Adipose tissue (tissue), 3 donors: ENCODE results near the gene KRT12. TPM values are rescaled to one million over a fixed set of nuclear protein-coding genes. Genes with fewer than 3 reads are reported as not detected.
"Not testable (repeated sequence)": the region's sequence is repeated elsewhere in the genome, so short reads cannot be mapped to it uniquely, and the experiment has no call there.

Source experiments
- H3K27ac ChIP-seq: one replicate; pipeline ENCODE4 v1.5.1; 2013; ENCODE audit warnings: low read depth, low read length
- WGBS, 3 donors: extraction: QIAGEN DNeasy Blood & Tissue Kit; methylation state at CpG; one replicate each; pipeline ENCODE4 v1.1.7; 2013; 5-methylcytosine and 5-hydroxymethylcytosine counted together
- polyA plus RNA-seq, 3 donors: library from polyadenylated mRNA; stranded (reverse); fragments of 200-250 nt; gene quantifications; one replicate each; pipeline ENCODE4 v1.2.3, GENCODE V29; 2013
- donor health status: healthy with polysubstance abuse.
- donor health status: Bipolar disorder and iron deficiency.
- donor health status: healthy.

Gene KRT12
- polyA plus RNA-seq, 3 donors: not detected

DNA sequence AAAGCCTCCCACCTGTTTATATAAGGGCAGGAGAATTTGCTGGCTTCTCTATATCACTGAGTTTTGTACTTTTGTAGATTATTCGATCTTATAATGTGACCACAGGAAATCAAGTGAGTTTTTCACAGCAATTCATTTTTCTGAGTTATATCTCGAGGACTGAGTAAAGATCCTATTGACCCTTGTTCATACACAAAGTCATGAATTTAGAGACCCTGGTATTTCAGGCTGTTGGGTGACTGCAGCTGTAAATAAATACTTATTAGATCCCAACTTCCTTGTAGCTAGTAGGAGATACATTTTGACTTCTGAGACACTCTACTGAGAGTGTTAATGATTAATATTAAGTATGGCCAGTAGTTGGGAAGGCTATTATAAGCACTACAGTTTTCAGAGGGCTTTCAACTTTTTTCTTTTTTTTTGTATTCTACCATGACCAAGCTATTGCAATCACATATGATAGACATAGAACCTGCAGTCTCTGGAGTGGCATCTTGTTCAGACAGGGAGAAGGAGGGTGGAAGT is 21.2 kb upstream of the KRT12 start:
- no peak overlapping the region for H3K27ac ChIP-seq
- WGBS, 3 donors: 54 to 85% (median 81%) methylated on average over 2 of the region's 2 CpGs

DNA sequence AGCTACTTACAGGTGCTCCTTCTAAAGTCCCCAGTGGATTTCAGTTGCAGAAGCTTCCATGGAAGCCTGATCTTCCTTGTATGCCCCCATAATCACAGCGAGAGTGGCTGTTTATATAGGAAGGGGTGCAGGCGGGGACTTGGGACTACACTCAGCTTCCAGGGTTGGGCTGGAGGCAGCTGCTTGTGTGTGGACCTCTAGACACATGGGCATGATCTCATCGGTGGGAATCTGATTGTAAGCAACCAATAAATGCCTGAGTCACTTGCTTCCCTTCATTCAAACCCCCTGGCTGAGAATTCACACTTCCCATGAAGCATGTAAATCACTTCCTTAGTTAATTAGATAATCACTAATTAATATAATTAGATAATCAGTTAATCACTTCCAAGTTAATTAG is 19.1 kb upstream of the KRT12 start:
- no peak overlapping the region for H3K27ac ChIP-seq
- 52 to 75% (median 59%) methylated on average over 3 of the region's 3 CpGs for WGBS, 3 donors

DNA sequence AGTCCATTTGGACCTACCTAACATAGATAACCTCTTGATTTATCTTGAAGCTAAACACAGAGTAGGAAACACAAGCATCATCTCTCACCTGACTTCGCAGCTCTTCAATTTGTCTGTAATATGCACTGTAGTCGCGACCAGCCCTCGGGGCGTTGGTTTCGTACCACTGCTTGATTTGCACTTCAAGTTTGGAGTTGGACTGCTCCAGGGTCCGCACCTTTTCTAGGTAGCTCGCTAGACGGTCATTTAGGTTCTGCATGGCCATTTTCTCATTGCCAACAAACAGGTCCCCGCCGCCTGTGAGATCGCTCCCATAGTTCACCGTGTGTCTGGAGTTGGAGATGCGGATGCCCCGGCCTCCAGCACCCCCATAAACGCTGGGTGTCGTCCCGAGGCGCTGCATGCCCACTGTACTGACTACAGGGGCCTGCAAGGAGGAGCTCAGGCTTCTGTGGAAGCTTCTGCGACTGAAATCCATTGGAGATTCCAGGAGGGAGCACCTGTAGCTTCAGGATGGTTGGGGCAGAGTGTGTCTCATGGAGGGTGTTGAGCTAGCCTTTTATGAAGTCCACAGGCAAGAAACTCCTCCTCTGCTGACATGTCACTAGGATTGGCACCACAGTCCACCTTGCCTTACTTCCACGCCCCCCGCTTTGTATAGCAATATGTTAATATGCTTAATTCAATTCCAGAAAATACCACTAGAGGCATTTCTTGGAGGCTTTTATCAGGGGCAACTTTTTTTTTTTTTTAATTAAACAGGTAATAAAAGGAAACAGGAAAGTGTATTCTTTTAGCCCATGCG is 17.9 kb upstream of the KRT12 start, which contains the start of gene KRT20:
TSS of gene KRT20 (minus strand) at position 535 of the 805 bp plus-strand sequence. CDS start at position 478, 57 bp downstream.
- WGBS, 3 donors: 87 to 93% (median 91%) methylated on average over 23 of the region's 23 CpGs
- H3K27ac ChIP-seq: no peak within 1 kb of the TSS

DNA sequence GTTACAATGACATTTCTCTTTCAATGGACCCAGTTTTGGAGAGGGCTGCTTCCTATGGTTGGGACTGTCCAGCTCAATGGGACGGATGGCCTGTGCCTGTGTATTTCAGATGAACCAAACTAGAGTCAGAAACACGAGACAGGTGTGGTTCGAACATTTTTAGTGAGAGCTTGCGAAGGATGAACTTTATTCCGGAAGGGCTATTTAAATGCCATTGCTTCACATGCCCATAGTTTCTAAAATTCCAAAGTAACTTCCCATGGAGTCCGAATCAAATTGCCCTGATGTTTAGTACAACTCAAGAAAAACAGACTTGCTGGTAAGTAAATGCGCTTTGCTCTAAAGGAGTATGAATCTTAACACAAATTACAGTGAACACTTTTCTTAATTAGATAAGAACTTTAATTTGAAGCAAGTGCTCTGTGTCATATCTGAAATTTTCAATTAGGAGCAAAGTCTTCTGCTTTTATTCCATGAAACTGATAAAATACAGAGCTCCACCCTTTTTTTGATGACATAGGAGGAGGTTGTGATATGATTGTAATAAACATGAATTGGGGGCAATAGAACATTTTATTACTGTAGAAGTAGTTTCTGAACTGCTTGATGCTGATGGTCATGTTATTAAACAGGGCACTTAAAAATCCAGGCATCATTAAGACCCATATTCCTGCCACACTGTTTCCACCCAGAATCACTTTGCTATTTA is 16.8 kb upstream of the KRT12 start:
- WGBS, 3 donors: 87 to 96% (median 93%) methylated on average over 7 of the region's 7 CpGs
- H3K27ac ChIP-seq: no peak overlapping the region

DNA sequence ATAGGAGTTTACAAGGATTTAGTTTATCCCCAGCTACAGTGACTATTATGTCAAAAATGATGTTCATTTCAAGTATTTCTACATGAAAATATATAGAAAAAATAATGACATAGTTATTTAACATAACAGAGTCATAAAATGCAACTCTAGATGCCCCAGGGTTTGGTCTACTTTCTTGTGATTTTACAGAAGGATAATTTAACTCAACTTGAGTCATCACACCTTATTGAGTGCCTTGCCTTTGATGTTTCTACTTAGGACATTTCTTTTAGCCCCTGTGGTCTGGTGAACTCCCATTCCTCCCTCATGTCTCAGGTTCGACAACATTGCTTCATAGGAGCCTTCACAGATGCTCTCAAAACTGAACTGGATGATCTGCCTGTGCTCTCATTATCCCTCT is 16.0 kb upstream of the KRT12 start:
- WGBS, 3 donors: 68 to 95% (median 93%) methylated on average over 1 of the region's 1 CpG

DNA sequence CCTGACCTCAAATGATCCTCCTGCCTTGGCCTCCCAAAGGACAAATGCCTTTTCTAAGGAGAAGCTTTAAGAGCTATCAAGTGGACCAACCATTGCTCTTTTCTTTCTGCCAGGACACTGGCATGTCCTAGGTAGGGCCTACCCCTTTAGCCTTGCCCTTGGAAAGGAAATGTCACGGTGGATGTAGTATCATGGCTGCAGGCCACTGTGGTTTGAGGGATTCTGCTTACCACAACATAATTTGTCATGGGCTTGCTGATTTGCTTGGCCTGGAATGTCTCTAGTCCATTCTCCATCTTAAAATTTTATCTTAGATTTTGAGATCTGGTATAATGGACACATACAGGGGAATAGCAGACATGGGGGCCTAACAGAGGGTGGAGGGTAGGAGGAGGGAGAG is 12.0 kb upstream of the KRT12 start:
- WGBS, 3 donors: 73 to 96% (median 91%) methylated on average over 1 of the region's 1 CpG
- no peak overlapping the region for H3K27ac ChIP-seq

More for the DNA sequence above, 16.0 kb upstream of the KRT12 start:
- H3K27ac ChIP-seq: no peak overlapping the region

DNA sequence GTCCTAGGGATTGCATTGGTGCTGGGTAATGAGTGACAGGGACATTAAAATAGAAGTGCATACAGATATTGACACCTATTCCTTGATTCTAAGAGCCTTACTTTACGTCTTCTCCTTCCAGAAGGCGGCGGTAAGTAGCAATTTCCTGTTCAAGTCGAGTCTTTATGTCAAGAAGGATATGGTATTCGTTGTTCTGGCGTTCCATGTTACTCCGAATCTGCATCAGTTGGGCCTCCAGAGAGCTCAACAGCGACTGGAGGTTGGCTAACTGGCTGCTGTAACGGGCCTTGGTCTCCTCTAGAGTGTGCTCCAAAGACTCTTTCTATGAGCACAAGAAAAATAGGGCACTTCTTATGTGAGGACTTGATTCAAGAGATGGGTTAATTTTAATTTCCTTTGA is 11.0 kb upstream of the KRT12 start:
- no peak overlapping the region for H3K27ac ChIP-seq
- 86 to 90% (median 88%) methylated on average over 9 of the region's 9 CpGs for WGBS, 3 donors

DNA sequence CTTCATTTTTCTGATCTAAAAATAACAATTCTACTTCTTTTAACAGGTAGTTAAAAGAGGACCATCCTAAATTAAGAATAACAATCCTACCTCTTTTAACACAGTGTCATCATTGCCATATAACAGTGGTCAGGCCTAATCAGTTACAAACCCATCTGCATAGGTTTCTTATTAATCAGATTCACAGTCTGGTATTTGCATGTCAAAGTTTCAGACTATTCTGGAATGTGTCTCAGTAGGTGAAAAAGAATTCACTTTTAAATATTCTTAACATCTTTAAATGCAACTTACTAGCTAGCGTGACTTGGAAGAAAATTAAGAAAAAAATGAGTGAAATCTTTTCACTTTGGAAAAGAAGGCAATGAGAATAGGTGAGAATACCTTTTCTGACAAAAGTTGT is 6.8 kb upstream of the KRT12 start:
- 67 to 95% (median 94%) methylated on average over 1 of the region's 1 CpG for WGBS, 3 donors
- H3K27ac ChIP-seq: no peak overlapping the region

DNA sequence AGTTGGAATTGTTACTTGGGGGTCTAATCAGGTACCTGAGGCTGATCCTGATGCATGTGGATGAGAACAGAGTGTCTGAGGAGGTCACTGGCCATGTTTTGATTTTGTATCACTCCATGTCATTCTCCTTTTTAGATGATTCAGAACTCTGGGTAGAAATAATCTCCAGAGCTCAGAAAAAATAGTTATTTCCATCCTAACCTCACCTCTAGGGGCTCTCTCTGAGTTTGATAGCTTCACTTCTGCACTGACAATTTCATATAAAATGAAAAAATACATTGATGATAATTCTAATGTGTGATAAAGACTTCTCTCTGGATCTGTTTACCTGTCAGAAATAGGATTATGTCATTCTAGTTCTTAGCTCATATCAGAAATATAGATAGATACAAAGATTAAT is 6.2 kb upstream of the KRT12 start:
- H3K27ac ChIP-seq: no peak overlapping the region

DNA sequence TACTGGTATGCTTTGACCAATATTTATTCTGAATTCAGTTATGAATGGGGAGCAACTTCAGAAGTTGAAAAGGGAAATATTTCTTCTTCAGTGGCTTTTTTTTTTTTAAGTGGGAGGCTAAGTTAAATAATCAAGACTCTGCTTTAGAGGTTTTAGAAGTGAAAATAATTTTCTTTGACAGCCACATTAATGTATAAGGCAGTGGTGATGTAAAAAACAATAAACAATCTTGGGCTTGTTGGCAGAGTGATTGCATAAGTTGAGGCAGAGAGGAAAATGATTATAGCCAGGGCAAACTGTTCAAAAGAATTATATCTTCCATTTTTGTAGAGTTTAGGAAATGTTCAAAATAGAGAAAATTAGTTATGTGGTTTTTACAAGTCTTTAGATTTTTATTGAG is 5.4 kb upstream of the KRT12 start:
- no peak overlapping the region for H3K27ac ChIP-seq

DNA sequence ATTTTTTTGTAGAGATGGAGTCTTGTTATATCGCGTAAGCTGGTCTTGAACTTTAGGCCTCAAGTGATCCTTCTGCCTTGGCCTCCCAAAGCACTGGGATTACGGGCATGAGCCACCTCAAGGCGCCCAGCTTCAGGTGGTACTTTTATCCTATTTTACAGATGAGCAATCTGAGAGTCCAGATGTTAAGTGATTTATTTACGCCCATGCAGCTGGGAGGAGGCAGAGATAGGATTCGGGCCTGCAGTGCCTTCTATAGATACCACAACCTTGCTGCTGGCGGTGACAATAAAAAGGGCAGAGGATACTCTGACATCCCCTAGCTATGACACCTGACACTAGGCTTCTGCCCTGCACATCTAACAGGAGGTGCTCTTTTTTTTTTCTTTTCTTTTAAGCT is 4.3 kb upstream of the KRT12 start:
- H3K27ac ChIP-seq: no peak overlapping the region
- WGBS, 3 donors: 91 to 99% (median 97%) methylated on average over 7 of the region's 7 CpGs

DNA sequence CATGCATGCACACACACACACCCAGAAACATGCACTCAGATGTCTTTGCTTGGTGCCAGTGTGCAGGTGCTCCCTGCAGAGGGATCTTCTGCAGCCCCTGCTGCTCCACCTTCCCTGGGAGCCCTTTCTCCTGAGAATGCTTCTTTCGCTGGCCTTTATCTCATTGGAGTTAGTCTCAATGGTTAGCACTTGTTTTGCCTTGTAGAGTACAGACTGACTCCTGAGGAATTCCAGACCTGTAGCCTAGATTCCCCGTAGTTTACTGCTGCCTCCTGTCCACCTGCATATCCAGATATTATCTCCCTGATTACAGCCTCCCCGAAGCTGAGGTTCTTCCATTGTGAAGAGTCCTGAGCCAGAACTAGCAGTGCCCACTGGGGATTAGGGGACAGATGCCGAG is 3.1 kb upstream of the KRT12 start:
- WGBS, 3 donors: 66 to 82% (median 78%) methylated on average over 4 of the region's 4 CpGs
- no peak overlapping the region for H3K27ac ChIP-seq

DNA sequence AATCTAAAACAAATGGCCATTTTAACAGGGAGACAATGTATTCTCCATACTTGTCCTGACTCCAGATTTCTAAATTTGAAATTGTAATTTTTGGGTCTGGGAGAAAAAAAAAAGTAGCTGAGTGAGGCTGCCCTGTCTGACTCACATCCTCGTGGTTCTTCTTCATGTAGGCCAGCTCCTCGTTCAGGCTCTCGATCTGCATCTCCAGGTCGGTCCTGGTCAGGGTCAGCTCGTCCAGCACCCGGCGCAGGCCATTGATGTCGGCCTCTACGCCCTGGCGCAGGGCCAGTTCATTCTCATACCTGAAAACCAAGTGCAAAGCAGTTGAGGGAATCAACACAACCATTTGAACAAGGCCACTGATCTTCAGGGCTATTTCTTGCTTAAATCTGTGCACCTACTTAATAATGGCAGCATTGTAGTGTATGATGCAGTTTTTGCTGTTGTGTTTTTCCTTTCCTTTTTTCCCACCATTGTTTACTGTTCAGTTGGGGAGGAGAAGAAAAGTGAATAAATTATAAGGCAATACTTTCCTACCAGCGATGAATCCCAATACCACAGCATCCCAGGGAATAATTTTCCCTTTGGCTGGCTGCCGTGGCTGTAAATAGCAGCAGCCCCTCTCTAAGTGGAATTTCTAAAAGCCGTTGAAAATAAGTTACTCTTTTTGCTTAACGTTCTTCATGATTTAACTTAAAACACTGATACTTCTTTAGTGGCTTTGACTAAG is 2.2 kb downstream of the KRT12 start:
- 79 to 83% (median 80%) methylated on average over 14 of the region's 14 CpGs for WGBS, 3 donors
- H3K27ac ChIP-seq: no peak overlapping the region

DNA sequence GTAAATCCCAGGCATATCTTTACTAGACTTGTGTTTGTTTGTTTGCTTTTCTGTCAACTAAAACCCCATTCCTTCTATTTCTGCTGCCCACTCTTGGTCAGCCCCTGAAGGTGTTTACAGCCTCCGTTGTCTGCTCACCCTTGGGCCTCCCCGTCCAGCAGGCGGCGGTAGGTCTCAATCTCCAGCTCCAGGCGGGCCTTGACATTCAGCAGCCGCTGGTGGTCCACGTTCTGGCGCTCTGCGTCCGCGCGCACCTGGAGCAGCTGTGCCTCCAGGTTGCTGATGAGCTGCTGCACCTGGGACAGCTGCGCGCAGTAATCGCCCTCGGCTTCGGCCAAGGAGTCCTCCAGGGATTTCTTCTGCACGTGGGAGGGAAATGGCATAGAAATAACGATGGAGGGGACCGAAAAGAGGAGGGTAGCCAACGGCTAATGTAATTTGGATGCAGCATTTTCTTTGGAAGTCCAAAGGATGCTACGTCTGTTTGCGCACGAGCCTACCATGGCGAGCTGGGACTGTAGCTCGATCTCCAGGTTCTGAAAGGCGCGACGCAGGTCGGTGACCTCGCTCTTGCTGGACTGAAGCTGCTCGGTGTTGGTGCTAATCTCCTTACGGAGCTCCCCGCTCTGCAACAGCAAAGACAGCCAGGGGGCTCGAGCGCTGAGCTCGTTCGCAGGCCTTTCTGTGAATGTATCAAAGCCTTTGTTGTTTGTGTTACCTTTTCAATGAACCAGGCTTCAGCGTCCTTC is 3.9 kb downstream of the KRT12 start:
- 51 to 75% (median 62%) methylated on average over 39 of the region's 39 CpGs for WGBS, 3 donors
- H3K27ac ChIP-seq: no peak overlapping the region

DNA sequence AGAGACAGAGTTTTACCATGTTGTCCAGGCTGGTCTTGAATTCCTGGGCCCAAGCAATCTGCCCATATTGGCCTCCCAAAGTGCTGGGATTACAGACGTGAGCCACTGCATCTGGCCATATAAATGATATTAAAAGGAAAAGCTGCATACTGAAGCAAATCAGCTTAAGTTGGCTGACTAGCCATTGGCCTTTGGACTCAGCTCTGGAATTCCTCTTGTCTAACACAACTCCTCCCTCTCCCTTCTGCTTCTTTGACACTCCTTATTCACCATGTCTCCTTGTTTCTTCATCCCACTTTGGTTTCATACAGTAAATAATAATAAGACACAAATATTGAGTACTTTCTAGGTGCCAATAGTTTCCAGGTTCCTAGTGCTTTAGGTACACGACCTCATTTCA is 7.5 kb downstream of the KRT12 start:
- WGBS, 3 donors: 54 to 76% (median 60%) methylated on average over 2 of the region's 2 CpGs
- H3K27ac ChIP-seq: no peak overlapping the region

DNA sequence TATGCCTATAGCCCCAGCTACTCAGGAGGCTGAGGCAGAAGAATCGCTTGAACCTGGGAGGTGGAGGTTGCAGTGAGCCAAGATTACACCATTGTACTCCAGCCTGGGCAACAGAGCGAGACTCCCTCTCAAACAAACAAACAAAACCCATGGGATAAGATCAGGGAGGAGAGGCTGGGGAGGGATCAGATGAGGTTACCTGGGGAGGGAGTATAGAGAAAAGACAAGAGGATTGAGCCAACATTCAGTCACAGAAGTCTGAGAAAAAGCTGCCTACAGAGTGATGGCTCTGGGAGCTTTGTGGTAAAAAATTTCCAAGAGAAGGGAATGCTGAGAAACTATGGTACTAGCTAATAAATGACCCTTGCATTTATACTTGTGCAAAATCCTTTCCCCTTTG is 8.4 kb downstream of the KRT12 start:
- not testable (repeated sequence) for H3K27ac ChIP-seq
- WGBS, 3 donors: 83 to 90% (median 89%) methylated on average over 2 of the region's 2 CpGs

DNA sequence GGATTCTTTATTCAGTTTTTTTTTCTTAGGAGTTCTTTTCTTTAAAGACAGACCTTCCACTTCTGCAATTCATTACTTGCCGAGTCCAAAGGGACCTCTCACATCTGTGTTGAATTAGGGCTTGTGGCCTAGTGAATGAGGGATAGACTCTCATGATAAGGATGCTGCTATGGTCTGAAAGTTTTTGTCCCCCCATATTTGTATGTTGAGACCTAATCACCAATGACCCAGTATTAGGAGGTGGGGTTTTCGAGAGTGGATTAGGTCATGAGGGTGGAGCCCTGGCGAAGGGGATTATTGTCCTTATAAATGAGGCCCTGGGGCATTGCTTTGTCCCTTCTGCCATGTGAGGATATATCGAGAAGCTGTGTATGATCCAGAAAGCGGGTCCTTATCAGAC is 9.5 kb downstream of the KRT12 start:
- no peak overlapping the region for H3K27ac ChIP-seq
- 50 to 73% (median 67%) methylated on average over 5 of the region's 5 CpGs for WGBS, 3 donors

DNA sequence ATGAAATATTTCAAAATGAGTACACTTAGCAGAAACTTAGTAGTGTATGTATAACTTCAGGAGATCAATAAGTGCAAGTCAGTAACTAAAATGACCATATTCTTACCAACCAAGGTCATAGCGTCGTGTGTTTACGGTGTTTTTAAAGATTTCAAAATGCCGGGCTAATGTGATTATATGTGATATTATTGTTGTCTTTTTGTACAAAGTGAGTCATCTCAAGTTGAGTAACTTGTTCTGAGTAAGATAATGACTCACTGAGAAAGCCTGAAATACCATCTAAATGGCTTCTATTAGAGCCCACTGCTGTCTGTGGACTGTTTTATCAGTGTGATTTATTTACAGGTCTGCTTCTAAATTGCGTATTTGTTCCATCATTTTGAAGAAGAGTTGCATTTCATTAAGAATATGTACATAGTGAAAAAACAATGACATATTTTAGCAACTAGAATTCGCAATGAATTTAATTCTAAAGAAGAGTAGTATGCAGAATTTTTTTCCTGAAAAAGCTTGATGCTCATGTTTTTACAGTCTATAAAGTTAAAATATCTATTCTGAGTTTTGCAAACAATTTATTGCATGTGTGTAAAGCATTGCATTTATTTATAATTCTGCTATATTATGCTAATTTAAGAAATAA is 12.7 kb downstream of the KRT12 start:
- H3K27ac ChIP-seq: no peak overlapping the region
- 45 to 55% (median 46%) methylated on average over 6 of the region's 6 CpGs for WGBS, 3 donors
